Osteoblast (primary cell): ENCODE data around the gene GCGR. TPM values are rescaled to one million over a fixed set of nuclear protein-coding genes. Genes with fewer than 3 reads are reported as not detected.

Experiments
- DNase-seq: peaks from one replicate; pipeline ENCODE4 v3.0.0; 2011; ENCODE audit warnings: low spot score, mixed read lengths; ENCODE audit not compliant: insufficient read length; ENCODE audit errors: missing footprints
- H2AFZ ChIP-seq: 2 replicates; pipeline ENCODE4 v1.6.0; 2011; ENCODE audit warnings: mild to moderate bottlenecking, low read length
- H3K27ac ChIP-seq: 2 replicates; pipeline ENCODE4 v1.5.1; 2011; ENCODE audit warnings: mild to moderate bottlenecking, low read depth, low read length, moderate library complexity
- H3K27me3 ChIP-seq: 2 replicates; pipeline ENCODE4 v1.6.0; 2012; ENCODE audit warnings: mild to moderate bottlenecking, control low read depth, inconsistent platforms, low read length, moderate library complexity; ENCODE audit not compliant: insufficient read depth
- H3K36me3 ChIP-seq: 2 replicates; pipeline ENCODE4 v1.5.1; 2011; ENCODE audit warnings: mild to moderate bottlenecking, low read length, control low read depth, moderate library complexity; ENCODE audit not compliant: insufficient read depth
- H3K4me1 ChIP-seq: 2 replicates; pipeline ENCODE4 v1.5.1; 2011; ENCODE audit warnings: mild to moderate bottlenecking, low read length, control low read depth, moderate library complexity; ENCODE audit not compliant: insufficient read depth
- H3K4me2 ChIP-seq: 2 replicates; pipeline ENCODE4 v1.6.0; 2011; ENCODE audit warnings: mild to moderate bottlenecking, low read length; ENCODE audit not compliant: insufficient read depth
- H3K4me3 ChIP-seq: fragments of 200-600 bp; sonication (generic); 3 replicates; pipeline ENCODE4 v1.5.1; 2012; ENCODE audit warnings: mild to moderate bottlenecking, low read length, inconsistent platforms; ENCODE audit not compliant: insufficient read depth
- H3K79me2 ChIP-seq: 2 replicates; pipeline ENCODE4 v1.6.0; 2012; ENCODE audit warnings: mild to moderate bottlenecking, low read length, control low read depth, inconsistent platforms; ENCODE audit not compliant: insufficient read depth
- H3K9me3 ChIP-seq: 2 replicates; pipeline ENCODE4 v1.5.1; 2011; ENCODE audit warnings: low read depth, low read length, control low read depth
- H4K20me1 ChIP-seq: 2 replicates; pipeline ENCODE4 v1.6.0; 2012; ENCODE audit warnings: mild to moderate bottlenecking, low read length, control low read depth; ENCODE audit not compliant: insufficient read depth
- total RNA-seq: library from RNA; depleted of rRNA; stranded (reverse); fragments of >200 nt; gene quantifications from 2 replicates; pipeline ENCODE4 v1.2.3, GENCODE V29; 2012
- TF ChIP-seq, protein P1 (sequence below): IDR thresholded peaks from 2 replicates; pipeline ENCODE4 v1.5.1; 2011; ENCODE audit warnings: mild to moderate bottlenecking, low read depth, low read length, moderate library complexity; ENCODE audit errors: extremely low read depth

GCGR gene
- total RNA-seq, 1 donor, result under 0.01 TPM

DNA sequence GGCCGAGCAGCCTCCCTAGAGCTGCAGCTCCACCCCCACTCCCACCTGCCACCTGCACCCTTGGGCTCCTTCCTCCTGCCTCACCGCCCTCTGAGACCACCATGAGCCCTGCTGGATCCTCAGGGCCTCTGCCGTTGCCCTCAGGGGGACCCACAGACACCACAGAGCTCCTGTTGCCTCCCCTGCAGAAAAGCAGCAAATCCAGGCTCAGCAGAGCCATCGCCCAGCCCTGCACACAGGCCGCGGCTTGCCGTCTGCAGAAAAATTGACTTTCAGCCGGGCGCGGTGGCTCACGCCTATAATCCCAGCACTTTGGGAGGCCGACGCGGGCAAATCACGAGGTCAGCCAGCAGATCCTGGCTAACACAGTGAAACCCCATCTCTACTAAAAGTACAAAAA lies 37.9 kb downstream of the GCGR start:
- H3K4me1 ChIP-seq, result no peaks in the 10 kb centered on the region
- H3K36me3 ChIP-seq, result peaks cover 48% of the 10 kb centered on the region
- peaks cover 24% of the 10 kb centered on the region for H4K20me1 ChIP-seq
- H3K79me2 ChIP-seq, result no peaks in the 10 kb centered on the region
- H3K4me3 ChIP-seq, result no peak overlapping the region
- no peak for DNase-seq
- no peak overlapping the region for H2AFZ ChIP-seq
- H3K27me3 ChIP-seq, result no peaks in the 10 kb centered on the region
- H3K4me2 ChIP-seq, result no peak overlapping the region
- H3K27ac ChIP-seq, result no peak overlapping the region
- TF ChIP-seq, protein P1, sequence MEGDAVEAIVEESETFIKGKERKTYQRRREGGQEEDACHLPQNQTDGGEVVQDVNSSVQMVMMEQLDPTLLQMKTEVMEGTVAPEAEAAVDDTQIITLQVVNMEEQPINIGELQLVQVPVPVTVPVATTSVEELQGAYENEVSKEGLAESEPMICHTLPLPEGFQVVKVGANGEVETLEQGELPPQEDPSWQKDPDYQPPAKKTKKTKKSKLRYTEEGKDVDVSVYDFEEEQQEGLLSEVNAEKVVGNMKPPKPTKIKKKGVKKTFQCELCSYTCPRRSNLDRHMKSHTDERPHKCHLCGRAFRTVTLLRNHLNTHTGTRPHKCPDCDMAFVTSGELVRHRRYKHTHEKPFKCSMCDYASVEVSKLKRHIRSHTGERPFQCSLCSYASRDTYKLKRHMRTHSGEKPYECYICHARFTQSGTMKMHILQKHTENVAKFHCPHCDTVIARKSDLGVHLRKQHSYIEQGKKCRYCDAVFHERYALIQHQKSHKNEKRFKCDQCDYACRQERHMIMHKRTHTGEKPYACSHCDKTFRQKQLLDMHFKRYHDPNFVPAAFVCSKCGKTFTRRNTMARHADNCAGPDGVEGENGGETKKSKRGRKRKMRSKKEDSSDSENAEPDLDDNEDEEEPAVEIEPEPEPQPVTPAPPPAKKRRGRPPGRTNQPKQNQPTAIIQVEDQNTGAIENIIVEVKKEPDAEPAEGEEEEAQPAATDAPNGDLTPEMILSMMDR, result no peak
- H3K9me3 ChIP-seq, result no peaks in the 10 kb centered on the region

- peaks cover 53% of the 10 kb centered on the region for H3K36me3 ChIP-seq
- no peak for DNase-seq
- H3K27ac ChIP-seq, result no peak overlapping the region
- peaks cover 24% of the 10 kb centered on the region for H4K20me1 ChIP-seq
- H3K27me3 ChIP-seq, result no peaks in the 10 kb centered on the region
- H3K4me3 ChIP-seq, result no peak overlapping the region
- no peaks in the 10 kb centered on the region for H3K4me1 ChIP-seq
- no peaks in the 10 kb centered on the region for H3K79me2 ChIP-seq
- H2AFZ ChIP-seq, result no peak overlapping the region
- TF ChIP-seq, protein P1, result no peak
- no peak overlapping the region for H3K4me2 ChIP-seq
- no peaks in the 10 kb centered on the region for H3K9me3 ChIP-seq
Measured at GRCh38 chr17:81842378-81842724, 38.4 kb downstream of the GCGR start.

GRCh38 chr17:81842725-81843504 lies 39.0 kb downstream of the GCGR start:
- H2AFZ ChIP-seq, result no peak overlapping the region
- peaks cover 24% of the 10 kb centered on the region for H4K20me1 ChIP-seq
- no peak for DNase-seq
- H3K4me1 ChIP-seq, result no peaks in the 10 kb centered on the region
- H3K4me2 ChIP-seq, result no peak overlapping the region
- TF ChIP-seq, protein P1, result no peak
- no peak overlapping the region for H3K27ac ChIP-seq
- H3K36me3 ChIP-seq, result peaks cover 56% of the 10 kb centered on the region
- H3K79me2 ChIP-seq, result no peaks in the 10 kb centered on the region
- H3K27me3 ChIP-seq, result no peaks in the 10 kb centered on the region
- no peaks in the 10 kb centered on the region for H3K9me3 ChIP-seq
- H3K4me3 ChIP-seq, result no peak overlapping the region

DNA sequence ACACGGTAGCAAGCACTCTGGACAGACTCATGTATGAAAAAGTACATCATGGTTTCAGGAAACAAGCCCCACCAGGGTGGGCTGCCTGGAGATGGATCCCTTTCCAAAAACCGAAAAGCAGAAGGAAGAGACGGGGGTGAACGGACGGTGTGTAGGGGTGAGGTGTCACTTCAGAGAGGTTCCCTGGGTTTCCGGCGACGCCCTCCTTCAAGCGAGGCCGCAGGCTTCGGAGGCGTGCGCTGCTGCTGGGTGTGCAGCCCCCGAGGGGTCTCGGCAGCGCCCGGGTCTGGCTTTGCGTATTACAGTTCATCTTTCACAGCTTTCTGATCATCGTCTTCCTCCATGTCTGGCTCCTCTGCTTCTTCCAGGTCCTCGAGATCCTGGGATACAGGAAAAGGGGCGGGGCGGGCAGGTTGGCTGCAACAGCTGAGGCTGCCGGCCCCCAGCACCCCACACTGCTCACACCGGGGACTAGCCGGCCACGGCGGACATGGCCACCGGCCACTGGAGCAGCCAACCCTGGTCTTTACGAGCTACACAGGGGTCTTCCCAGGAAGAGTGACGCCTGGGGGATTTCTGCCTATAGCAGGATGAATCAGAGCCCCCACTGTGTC lies 39.9 kb downstream of the GCGR start:
- Histone ChIP-seq H3K36me3 (peaks cover 62% of the 10 kb centered on the region), H3K4me2 (no peak overlapping the region), H3K9me3 (no peaks in the 10 kb centered on the region), H3K4me1 (no peaks in the 10 kb centered on the region), H3K79me2 (no peaks in the 10 kb centered on the region), H3K27ac (no peak overlapping the region), H4K20me1 (peaks cover 24% of the 10 kb centered on the region), H3K27me3 (no peaks in the 10 kb centered on the region), H2AFZ (no peak overlapping the region), H3K4me3 (no peak overlapping the region)
- TF ChIP-seq, protein P1, result no peak
- no peak for DNase-seq
